HG02884 (cell line): Measurements from ENCODE around the gene CCHCR1.
"Not testable (repeated sequence)": the region's sequence is repeated elsewhere in the genome, so short reads cannot be mapped to it uniquely, and the experiment has no call there.

Source experiments
- ATAC-seq: cut with Tn5 transposase; IDR thresholded peaks from one replicate; pipeline ENCODE4 v1.9.1; 2021; ENCODE audit warnings: mild to moderate bottlenecking, moderate library complexity; ENCODE audit not compliant: unreplicated experiment

CCHCR1 gene, protein sequence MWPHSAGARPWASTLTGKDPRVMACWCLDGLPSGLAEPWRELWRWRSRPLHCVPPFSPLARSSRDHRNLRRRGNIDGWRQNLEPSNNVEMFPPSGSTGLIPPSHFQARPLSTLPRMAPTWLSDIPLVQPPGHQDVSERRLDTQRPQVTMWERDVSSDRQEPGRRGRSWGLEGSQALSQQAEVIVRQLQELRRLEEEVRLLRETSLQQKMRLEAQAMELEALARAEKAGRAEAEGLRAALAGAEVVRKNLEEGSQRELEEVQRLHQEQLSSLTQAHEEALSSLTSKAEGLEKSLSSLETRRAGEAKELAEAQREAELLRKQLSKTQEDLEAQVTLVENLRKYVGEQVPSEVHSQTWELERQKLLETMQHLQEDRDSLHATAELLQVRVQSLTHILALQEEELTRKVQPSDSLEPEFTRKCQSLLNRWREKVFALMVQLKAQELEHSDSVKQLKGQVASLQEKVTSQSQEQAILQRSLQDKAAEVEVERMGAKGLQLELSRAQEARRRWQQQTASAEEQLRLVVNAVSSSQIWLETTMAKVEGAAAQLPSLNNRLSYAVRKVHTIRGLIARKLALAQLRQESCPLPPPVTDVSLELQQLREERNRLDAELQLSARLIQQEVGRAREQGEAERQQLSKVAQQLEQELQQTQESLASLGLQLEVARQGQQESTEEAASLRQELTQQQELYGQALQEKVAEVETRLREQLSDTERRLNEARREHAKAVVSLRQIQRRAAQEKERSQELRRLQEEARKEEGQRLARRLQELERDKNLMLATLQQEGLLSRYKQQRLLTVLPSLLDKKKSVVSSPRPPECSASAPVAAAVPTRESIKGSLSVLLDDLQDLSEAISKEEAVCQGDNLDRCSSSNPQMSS

DNA sequence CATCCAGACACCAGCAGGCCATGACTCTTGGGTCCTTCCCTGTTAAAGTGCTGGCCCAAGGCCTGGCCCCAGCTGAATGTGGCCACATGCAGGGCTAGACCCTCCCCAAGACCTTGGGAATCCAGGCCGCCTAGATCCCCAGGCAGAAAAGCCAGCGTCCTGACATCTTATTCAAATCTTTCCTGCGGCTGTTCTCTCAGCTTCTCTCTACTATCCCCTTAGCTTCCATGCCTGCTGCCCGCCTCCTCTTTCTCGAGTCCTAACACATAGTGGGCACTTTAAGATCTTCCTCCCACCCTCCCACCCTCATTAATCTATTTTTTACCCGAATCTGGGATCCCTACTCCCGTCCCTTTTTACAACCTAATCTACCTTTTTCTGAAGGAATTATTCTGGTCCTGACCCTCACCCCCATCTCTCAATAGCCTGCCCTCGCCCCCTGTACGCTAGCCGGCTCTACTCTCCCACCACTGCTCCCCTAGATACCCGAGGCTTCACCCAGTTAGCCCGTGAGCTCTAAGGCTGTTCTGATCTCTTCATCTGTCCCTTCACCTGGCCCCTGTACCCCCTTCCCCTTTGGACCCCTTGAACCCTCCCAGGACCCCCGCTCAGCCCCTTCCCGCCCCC is at the start of gene CCHCR1:
TSS of gene CCHCR1 (minus strand) at position 290 of the 627 bp plus-strand sequence. CDS start at position 88, 202 bp downstream.
- ATAC-seq, result peak; percentile 6

DNA sequence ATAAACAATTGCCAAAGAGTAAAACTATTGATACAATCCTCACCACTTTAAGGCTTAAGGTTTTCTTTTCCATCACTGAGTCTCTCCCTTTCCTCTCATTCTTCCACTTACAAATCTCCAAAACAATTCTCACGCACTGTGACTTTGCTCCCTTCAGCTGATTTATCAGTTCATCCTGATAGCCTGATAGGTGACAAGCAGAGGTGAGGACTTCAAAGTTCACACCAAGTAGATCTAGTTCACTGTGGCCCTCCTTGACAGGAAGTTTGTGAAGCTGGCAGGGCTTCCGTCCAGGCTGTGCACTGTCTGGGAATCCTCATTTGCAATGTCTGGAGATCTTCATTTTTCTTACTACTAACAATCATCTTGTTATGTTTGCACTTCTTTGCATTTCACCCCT is 48.0 kb upstream of the CCHCR1 start:
- no peak for ATAC-seq

DNA sequence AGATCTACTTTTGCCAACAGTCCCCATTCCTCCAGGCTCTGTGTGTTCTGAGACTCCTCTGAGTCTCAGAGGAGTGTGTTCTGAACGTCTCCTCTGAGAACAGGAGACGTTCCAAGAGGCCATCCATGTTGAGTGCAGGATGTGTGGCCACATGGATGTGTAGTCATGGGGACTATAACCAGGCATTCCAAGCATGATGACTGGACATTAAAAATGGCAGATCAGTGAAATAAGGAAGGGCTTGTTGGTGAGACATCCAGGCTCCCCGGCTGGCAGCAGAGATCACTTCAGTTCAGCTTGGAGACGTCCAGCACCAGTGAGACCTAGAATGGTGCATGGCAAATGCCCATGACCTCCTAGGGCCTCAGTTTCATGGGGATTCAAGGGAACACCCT is 47.1 kb upstream of the CCHCR1 start:
- ATAC-seq, result no peak

DNA sequence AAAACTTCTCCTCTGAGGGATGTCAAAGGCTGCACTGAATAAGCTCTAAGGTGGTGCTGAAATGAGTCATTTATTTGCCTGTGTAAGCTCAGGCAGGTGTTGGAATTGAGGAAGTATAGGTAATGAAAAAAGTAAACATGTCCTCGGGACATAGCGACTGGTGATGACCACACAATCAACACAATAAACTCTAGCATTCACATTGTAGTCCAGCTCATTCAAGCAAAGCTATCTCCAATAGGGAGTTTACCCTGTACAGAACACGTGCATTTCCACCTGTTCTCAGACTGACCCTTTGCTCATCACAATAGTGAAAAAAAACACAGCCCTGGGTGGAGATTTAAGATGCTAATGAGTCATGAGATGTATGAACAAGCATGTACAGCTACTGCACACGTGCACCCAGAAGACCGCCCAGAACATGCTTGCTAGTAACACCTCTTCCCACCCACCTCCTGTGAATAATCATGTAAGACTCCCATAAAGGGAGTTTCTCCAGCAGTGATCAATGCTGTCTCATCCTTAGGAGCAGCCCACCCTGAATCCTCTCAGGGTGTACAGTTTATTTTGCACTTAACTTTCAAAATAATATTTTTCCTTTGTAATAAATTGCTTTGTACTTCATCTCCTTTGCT is 45.9 kb upstream of the CCHCR1 start:
- peak; percentile 52 for ATAC-seq

DNA sequence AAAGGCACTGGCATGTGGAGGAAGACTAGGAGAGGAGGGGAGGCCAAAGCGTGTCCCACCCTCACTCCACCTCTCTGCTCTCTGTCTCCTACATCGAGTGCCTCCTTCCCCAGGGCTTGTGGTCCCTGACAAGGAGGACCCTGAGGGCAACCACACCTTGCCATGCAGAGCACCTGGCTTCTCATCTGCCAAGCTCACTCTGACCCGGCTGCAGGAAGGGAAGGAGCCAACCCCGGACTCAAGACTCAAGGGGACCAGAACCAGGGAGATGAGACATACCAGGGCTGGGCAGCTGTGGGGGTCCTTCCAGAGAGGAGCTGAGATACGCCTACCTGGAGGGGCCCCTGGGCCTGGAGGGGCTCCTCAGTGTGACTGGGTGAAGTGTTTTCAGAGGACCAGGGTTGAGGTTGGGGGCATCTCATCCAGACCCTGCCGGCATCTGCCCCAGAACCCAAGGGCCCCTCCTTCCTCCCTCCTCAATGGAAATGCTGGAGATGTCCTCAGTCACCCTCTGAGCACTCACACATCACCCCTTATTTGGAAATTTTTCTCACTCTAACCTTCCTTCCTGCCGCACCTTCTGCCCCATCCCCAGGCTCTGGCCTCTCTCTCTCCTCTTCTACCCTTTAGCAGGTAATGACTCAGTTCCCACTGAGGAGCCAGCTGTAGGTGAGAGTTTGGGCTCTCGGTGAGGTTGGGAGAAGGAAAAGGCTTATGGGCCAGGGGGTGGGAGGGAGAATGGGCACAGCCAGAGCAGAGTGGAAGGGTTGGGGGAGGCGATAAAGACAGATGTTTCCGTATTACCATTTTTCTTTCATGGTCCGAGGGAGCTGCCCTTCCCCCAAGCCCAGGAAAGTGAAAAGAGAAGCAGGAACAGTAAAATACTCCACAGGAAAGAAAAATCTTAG is 44.9 kb upstream of the CCHCR1 start:
- no peak for ATAC-seq

DNA sequence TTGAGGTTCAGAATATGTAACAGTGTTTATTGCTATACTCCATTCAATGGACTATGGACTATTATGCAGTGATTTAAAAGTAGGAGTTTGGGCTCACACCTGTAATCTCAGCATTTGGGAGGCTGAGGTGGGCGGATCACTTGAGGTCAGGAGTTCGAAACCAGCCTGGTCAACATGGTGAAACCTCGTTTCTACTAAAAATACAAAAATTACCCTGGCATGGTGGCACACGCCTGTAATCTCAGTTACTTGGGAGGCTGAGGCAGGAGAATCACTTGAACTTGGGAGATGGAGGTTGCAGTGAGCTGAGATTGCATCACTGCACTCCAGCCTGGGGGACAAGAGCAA is 41.5 kb upstream of the CCHCR1 start:
- ATAC-seq, result not testable (repeated sequence)

DNA sequence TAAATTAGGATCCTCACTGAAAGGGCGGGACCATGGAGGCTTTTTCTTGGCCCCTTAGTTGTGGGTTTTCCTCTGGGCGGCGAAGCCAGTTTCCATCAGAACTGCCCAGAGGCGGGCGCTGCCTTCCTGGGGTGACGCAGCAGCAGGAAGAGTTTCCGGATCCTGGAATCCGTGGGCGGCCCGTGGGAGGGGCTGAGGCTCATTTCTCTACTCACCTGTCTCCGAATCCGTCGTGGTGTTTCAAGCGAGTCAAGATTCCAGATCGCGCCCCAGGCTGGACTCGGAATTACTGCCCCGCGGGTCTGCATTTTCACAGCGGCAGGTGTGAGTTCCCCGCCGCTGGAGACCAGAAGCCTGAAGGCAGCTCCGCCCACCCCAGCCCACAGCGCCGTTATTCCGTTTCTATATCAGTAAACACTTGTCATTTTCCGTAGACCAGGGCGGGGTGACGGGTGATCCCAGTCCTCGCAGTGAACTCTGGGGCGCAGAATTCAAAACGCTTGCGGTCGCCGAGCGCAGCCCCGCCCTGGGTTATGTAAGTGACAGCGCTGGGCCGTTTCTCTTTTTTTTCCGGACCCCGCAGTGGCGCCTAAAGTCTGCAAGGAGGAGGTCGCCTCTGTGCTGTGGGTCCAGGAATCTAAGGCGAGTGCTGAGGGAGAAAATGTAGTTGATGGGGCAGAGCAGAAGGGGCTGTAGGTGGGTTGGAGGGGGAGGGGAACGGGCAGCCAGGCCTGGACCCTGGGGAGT is 40.1 kb upstream of the CCHCR1 start:
- ATAC-seq, result peak; percentile 67

DNA sequence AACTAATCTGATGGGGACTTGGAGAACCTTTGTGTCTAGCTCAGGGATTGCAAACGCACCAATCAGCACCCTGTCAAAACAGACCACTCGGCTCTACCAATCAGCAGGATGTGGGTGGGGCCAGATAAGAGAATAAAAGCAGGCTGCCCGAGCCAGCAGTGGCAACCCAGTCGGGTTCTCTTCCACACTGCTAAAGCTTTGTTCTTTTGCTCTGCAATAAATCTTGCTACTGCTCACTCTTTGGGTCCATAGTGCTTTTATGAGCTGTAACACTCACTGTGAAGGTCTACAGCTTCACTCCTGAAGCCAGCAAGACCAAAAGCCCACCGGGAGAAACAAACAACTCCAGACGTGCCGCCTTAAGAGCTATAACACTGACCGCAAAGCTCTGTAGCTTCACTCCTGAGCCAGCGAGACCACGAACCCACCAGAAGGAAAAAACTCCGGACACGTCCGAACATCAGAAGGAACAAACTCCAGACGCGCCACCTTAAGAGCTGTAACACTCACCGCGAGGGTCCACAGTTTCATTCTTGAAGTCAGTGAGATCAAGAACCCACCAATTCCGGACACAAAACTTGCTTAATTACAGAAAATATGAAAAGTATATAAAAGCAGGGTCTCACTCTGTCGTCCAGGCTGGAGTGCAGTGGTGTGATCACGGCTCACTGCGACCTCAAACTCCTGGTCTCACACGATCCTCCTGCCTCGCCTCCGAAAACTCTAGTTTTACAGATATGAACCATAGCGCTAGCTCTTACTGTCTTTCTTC is 38.8 kb upstream of the CCHCR1 start:
- not testable (repeated sequence) for ATAC-seq

DNA sequence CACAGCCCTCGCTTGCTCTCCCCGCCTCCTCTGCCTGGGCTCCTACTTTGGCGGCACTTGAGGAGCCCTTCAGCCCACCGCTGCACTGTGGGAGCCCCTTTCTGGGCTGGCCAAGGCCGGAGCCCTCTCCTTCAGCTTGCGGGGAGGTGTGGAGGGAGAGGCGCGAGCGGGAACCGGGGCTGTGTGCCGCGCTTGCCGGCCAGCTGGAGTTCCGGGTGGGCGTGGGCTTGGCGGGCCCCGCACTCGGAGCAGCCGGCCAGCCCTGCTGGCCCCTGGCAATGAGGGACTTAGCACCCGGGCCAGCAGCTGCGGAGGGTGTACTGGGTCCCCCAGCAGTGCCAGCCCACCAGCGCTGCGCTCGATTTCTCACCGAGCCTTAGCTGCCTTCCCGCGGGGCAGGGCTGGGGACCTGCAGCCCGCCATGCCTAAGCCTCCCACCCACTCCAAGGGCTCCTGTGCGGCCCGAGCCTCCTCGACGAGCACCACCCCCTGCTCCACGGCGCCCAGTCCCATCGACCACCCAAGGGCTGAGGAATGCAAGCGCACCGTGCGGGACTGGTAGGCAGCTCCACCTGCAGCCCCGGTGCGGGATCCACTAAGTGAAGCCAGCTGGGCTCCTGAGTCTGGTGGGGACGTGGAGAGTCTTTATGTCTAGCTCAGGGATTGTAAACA is 37.8 kb upstream of the CCHCR1 start:
- ATAC-seq, result not testable (repeated sequence)

DNA sequence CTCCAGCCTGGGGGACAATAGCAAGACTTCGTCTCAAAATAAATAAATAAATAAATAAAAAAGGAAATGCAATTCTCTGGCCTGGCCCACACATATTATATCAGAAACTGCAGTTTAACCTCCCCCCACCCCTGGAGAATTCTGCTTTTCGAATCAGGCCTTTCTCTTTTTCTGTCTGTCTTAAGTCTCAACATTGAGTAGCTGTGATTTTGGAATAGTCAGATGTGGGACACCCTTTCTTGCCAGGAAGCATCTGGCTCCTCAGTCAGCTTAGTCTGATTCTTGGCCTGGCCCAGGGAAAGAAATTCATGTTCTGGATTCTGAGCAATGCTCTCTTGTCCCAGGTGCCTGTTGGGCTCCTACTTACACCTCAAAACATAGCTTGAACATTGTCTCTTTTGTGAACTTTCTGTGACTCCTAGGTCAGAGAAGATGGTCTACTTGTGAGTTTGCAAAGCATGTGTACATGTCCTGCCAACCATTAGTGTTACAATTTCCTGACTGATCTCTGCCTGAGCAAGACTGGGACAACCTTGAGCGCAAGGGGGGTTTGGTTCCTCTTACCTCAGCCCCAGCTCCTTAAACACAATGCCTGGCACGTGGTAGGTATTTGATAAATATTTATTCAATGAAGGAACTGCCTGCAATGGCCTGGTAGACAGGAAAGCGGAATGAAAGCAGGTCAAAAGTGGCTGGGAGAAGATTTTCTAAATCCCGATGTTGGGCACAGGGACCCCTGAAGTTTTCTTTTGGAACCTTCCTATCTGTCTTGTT is 36.6 kb upstream of the CCHCR1 start:
- no peak for ATAC-seq

DNA sequence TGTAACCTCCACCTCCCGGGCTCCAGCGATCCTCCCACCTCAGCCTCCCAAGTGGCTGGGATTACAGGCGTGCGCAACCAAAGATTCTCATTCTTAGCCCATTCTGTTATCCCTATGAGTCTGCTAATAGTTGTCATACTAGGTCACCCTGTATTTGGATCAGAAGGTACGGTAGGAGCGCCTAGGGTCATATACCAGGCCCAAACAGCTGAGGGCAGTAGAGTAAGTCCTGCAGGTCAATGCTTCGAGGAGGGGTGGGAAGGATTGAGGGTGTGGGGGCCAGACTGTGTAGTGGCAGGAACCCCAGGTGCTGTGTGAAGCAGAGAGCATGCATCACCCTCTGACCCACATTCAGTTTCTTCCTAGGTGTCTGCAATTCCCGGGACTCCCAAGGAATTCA is 35.6 kb upstream of the CCHCR1 start:
- no peak for ATAC-seq

DNA sequence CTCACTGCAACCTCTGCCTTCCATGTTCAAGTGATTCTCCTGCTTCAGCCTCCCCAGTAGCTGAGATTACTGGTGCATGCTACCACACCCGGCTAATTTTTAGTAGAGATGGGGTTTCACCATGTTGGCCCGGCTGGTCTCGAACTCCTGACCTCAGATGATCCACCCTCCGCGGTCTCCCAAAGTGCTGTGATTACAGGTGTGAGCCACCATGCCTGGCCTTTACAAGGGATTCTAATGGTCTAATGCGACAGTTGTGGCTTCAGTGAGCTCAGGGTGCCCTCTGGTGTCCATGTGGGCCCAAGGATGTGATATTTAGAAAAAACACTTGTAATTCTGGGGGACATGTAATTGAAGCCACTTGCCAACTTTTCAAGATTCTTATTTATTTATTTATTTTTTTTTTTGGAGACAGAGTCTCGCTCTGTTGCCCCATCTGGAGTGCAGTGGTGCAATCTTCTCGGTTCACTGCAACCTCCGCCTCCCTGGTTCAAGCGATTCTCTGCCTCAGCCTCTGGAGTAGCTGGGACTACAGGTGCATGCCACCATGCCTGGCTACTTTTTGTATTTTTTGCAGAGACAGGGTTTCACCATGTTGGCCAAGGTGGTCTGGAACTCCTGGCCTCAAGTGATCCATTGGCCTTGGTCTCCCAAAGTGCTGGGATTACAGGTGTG is 35.0 kb upstream of the CCHCR1 start:
- ATAC-seq, result not testable (repeated sequence)

DNA sequence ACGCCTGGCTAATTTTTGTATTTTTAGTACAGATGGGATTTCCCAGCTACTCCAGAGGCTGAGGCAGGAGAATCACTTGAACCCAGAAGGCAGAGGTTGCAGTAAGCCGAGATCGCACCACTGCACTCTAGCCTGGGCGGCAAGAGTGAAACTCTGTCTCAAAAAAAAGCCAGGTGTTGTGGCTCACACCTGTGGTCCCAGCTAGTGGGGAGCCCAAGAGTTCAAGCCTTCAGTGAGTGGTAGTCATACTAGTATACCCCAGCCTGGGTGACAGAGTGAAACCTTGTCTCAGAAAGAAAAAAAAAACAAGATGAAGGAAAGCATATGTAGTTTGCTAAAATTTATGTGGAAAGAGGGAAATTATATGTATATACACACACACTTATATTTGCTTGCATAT is 32.9 kb upstream of the CCHCR1 start:
- ATAC-seq, result no peak

DNA sequence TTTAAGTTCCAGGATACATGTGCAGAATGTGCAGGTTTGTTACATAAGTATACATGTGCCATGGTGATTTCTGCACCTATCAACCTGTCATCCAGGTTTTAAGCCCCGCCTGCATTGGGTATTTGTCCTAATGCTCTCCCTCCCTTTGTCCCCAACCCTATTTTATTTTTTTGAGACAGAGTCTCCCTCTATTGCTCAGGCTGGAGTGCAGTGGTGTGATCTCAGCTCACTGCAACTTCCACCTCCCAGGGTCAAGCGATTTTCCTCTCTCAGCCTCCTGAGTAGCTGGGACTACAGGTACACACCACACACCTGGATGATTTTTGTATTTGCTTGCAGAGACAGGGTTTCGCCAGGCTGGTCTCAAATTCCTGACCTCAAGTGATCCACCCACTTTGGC is 31.6 kb upstream of the CCHCR1 start:
- ATAC-seq, result not testable (repeated sequence)

DNA sequence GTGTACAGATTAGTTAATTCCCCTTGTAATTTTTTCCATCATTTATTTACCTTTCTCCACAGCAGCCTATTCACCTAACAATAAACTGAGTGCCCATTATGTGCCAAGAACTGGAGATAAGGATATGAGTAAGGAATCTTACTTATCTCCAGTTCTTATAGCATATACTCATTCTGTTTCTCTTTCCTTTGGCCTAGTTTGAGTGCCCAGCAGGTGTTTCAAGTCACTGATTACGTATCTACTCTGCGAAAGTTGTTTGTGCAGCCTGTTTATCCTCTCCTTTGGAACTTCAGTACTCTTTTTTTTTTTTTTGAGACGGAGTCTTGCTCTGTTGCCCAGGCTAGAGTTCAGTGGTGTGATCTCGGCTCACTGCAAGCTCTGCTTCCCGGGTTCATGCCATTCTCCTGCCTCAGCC is 30.2 kb upstream of the CCHCR1 start:
- no peak for ATAC-seq

DNA sequence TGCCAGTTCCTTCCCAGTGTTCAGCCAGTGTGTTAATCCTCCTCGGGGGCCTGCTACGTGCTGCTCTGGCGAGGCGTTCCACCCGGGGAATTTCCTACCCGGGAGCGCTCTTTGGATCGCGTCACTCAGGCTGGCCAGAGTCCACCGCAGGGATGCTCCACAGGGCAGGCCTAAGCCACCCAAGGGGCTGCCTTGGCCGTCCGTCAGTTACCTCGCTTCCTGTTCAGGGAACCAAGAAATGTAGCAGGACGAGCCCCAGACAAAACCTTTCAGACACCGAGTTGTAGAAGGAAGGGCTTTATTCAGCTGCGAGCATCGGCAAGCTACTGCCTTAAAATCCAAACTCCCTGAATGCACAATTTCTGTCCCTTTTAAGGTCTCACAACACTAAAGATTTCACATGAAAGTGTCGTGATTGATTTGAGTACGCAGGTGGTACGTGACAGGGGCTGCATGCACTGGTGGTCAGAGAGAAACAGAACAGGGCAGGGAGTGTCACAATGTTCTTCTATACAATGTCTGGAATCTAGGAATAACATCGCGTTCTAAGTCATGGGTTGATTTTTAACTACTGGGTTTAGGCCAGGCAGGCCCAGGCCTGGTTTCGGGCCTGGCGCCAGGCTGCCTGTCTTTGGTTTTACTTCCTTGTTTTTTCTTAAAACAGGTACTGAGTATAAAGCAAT is 28.6 kb upstream of the CCHCR1 start:
- ATAC-seq, result no peak
